NCI-H2196 treated with DMSO at 0.1 percent for 48 hours (cell line): ENCODE data around the gene PTPN3.
"Not testable (repeated sequence)": the region's sequence is repeated elsewhere in the genome, so short reads cannot be mapped to it uniquely, and the experiment has no call there.

ENCODE experiments used
- DNase-seq: peaks from one replicate; lab custom pipeline; 2025; ENCODE audit not compliant: unreplicated experiment; lab: John Stamatoyannopoulos, UW

PTPN3 gene, protein sequence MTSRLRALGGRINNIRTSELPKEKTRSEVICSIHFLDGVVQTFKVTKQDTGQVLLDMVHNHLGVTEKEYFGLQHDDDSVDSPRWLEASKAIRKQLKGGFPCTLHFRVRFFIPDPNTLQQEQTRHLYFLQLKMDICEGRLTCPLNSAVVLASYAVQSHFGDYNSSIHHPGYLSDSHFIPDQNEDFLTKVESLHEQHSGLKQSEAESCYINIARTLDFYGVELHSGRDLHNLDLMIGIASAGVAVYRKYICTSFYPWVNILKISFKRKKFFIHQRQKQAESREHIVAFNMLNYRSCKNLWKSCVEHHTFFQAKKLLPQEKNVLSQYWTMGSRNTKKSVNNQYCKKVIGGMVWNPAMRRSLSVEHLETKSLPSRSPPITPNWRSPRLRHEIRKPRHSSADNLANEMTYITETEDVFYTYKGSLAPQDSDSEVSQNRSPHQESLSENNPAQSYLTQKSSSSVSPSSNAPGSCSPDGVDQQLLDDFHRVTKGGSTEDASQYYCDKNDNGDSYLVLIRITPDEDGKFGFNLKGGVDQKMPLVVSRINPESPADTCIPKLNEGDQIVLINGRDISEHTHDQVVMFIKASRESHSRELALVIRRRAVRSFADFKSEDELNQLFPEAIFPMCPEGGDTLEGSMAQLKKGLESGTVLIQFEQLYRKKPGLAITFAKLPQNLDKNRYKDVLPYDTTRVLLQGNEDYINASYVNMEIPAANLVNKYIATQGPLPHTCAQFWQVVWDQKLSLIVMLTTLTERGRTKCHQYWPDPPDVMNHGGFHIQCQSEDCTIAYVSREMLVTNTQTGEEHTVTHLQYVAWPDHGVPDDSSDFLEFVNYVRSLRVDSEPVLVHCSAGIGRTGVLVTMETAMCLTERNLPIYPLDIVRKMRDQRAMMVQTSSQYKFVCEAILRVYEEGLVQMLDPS

DNA sequence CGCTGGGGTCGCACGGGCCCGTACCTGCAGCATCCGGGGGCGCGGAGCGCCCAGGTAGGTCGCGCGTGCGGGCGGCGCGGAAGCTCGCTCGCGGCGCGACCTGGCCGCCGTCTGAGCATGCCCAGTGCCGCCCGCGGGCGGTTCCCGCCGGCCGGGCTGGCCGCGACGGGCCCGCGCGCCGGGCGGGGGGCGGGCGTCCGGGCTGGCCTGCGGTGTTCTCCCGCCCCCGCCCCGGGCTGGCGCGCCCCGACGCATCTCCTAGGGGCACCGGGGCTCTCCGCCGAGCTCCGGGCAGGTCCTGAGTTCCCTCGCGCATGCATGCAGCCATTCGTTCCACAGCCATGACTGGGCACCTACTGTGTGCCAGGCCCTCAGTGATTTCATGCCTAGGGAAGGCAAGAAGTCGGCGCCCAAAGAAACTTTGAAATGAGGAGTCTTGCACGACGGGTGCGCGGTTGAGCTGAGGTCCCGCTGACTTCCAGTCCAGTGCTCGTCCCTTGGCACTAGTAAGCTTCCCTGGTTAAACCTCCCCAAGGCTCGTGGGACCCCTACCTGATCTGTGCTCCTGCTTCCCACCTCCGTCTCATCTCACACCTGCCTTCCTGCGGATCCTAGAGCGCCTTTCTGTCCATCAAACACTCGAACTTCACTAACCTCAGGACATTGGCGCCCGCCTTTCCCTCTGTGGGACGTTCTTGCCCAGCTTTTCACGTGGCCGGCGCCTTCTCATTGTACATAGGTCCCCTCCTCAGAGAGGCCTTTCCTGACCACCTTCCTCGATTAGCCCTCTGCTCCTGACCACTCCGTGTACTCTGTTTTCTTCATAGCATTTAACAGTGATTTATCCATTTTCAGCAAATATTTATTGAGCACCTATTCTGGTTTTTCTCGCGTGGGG is at the start of gene PTPN3:
Gene PTPN3, minus strand, starts transcription at position 113 of the 898 bp plus-strand sequence. CDS start 34,873 bp downstream, outside the sequence.
- DNase-seq, result no peak

DNA sequence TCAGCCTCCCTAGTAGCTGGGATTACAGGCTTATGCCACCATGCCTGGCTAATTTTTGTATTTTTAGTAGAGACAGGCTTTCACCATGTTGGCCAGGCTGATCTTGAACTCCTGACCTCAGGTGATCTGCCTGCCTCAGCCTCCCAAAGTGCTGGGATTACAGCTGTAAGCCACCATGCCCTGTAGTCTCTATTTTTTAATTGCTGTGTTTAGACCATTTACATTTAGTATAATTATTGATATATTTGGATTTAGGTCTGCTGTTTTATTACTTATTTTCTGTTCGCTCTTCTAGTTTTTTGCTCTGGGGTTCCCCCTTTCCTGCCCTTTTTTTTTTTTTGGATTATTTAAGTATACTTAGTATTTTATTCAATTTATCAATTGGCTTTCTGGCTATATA is 46.8 kb upstream of the PTPN3 start:
- not testable (repeated sequence) for DNase-seq

DNA sequence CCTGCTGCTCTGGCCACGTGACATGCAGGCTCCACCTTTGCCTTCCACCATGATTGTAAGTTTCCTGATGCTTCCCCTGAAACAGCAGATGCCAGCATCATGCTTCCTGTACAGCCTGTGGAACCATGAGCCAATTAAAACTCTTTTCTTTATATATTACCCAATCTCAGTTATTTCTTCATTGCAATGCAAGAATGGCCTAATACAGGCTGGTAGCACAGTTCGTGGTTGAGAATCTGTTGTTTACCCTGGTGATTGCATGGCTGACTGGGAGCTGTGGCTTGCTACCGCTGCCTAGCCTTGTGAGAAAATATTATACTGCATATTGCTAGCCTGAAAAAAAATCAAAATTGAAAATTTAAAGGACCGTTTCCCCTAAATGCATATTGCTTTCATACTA is 44.8 kb upstream of the PTPN3 start:
- no peak for DNase-seq

- no peak for DNase-seq
Measured at GRCh38 chr9:109538346-109538745, 40.2 kb upstream of the PTPN3 start.

GRCh38 chr9:109537288-109537687 is 39.2 kb upstream of the PTPN3 start:
- no peak for DNase-seq

- no peak for DNase-seq
Measured at GRCh38 chr9:109536859-109537258, 38.8 kb upstream of the PTPN3 start.

GRCh38 chr9:109535365-109535764 is 37.3 kb upstream of the PTPN3 start:
- DNase-seq, result no peak

- no peak for DNase-seq
Measured at GRCh38 chr9:109534151-109534550, 36.0 kb upstream of the PTPN3 start.

- DNase-seq, result not testable (repeated sequence)
Measured at GRCh38 chr9:109532652-109533051, 34.5 kb upstream of the PTPN3 start.

DNA sequence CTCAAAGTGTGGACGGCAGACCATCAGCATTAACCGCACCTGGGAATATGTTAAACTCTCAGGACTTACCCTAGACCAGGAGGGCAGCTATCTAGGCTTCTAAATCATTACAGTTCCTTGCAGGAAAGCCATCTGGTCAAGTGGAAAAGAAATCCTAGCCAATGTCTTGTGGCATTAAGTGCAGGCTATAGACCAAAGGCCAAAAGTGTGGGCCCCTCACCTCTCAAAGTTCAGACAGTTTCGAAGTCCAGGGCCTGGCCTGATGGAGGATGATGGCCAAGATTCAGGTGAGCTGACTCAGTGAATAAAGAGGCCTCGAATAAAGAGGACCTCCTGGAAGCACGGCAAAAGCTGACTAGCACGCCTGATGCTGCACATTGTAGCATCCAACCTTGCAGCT is 24.0 kb upstream of the PTPN3 start:
- DNase-seq, result no peak

DNA sequence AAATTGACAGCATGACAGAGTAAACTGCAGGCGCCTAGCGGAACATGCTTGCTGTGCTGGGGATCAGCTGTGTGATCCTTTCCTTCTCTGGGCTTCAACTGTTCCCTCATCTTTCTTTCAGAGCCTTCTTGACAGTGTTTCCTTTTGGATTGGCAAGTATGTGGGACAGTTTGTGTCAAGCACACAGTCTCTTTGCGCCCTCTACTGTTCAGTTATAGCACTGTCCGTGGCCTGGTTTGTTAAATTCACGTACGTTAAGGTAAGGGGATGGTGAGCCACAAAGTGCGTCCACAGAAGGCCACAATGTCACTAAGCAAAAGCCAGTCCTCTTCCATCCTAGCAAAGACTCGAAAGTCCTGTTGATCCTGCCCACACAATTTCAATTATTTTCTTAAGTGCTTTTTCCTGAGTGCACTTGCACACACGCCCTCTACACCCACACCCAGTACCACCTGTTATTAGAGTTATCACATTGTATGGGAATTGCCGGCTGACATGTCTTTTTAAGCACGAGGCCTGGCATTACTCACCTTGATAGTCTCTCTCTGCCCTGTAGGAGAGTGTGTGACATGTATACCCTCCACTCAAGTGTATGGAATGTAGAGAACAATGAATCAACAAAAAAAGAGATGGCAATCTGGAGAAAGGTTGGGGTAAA is 22.5 kb upstream of the PTPN3 start:
- DNase-seq, result peak; percentile 53

- DNase-seq, result no peak
Measured at GRCh38 chr9:109519366-109519765, 21.3 kb upstream of the PTPN3 start.

- DNase-seq, result no peak
Measured at GRCh38 chr9:109518621-109519335, 20.7 kb upstream of the PTPN3 start.

DNA sequence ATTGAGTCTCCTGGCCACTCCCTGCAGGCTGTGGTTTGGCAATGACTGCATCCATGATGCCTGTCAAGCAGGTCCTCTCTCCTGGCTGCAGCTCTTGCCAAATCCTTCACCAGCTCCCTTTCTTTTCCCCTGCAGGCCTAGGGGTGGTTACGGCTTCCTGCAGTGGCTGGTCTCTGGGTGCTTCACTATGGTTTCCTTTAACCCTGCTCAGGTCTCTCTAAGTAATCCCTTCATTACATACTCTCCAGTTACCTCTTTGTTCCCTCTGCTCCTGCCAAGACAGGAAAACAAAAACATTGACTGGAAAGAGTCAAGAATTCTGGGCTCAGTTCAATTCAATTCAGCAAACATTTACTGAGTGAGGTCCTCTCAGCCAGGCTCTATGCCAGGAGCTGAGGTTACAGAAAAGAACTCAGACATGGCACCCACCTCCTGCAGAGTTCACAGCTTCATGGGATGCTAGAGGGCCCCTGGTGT is 19.8 kb upstream of the PTPN3 start:
- peak; percentile 81 for DNase-seq

- DNase-seq, result no peak
Measured at GRCh38 chr9:109513871-109514270, 15.8 kb upstream of the PTPN3 start.

DNA sequence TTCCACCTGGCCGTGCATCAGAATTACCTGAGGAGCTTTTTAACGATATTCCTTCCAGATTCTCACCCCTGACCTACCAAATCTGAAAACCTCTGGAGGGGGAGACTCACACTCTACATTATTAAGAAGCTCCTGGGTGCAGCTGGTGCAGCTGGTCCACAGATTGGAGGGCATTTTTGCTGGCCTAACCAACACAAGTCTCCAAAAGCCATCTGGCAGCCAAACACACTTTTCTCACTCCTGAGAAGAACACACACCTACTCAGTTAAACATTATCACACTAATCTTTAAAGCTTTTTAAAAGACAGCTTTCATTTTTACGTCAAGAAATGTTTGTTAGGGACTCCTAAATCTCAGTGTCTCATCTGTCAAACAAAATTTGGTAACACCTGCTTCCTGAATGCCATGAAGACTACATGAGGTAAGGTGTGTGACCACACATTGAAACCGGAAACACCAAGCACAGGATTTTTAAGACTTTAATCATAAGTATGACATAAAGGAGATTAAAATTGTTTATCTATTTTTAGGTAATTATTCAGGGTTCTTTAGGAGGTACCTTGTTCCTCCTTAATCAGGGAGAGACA is 14.2 kb upstream of the PTPN3 start:
- DNase-seq, result no peak

GRCh38 chr9:109510506-109510905 is 12.4 kb upstream of the PTPN3 start:
- DNase-seq, result no peak

GRCh38 chr9:109510042-109510441 is 11.9 kb upstream of the PTPN3 start:
- DNase-seq, result not testable (repeated sequence)

GRCh38 chr9:109509611-109510010 is 11.5 kb upstream of the PTPN3 start:
- no peak for DNase-seq
